ENCODE data around the gene LLGL1.

The LLGL1 gene

DNA sequence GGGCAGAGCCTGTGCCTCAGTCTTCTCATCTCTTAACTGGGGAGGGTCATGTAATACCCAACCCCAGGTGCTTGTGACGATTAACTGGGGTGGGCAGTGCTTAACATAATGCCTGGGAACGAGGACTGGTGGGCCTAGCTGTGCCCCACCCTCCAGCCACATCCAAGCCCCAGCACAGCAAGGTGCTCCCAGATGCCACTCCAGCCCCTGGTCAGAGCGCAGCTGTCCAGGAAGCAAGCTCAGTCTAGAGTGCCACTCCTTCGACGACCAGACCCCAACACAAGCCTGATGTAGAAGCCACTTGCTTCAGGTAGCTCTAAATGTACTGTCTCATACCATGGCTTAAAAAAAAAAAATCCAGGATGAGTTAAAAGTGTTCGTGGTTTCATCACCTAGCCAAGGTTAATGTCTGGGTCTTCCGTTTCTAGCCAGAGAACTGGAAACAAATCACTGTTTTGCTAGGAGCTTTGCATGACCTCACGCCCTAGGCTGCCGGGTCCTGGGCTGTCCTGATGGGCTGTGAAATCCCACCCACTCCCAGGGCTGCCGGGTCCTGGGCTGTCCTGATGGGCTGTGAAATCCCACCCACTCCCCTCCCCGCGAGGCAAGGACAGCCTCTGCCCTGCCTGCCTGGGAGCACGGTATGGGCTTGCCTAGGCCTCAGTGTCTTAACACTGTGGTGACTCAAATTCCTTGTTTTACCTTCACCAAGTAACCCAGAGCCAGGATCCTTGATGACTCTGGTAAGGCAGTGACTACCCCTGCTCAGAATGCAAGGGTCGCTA lies 42.7 kb downstream of the LLGL1 start:
- H3K27me3 Mint-ChIP-seq (ENCODE audit: low read depth): no peaks in the 10 kb centered on the region
- H3K27ac Mint-ChIP-seq: no peak overlapping the region
- peaks cover 19% of the 10 kb centered on the region for H3K36me3 Mint-ChIP-seq (ENCODE audit: low read depth)
- H3K4me3 Mint-ChIP-seq: no peak overlapping the region
- no peaks in the 10 kb centered on the region for H3K9me3 Mint-ChIP-seq
- TF ChIP-seq, protein P1, sequence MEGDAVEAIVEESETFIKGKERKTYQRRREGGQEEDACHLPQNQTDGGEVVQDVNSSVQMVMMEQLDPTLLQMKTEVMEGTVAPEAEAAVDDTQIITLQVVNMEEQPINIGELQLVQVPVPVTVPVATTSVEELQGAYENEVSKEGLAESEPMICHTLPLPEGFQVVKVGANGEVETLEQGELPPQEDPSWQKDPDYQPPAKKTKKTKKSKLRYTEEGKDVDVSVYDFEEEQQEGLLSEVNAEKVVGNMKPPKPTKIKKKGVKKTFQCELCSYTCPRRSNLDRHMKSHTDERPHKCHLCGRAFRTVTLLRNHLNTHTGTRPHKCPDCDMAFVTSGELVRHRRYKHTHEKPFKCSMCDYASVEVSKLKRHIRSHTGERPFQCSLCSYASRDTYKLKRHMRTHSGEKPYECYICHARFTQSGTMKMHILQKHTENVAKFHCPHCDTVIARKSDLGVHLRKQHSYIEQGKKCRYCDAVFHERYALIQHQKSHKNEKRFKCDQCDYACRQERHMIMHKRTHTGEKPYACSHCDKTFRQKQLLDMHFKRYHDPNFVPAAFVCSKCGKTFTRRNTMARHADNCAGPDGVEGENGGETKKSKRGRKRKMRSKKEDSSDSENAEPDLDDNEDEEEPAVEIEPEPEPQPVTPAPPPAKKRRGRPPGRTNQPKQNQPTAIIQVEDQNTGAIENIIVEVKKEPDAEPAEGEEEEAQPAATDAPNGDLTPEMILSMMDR (IDR thresholded peaks at IDR 0.05; ENCODE audit: unreplicated experiment in 3 of 3): no peak
- no peaks in the 10 kb centered on the region for H3K4me1 Mint-ChIP-seq

DNA sequence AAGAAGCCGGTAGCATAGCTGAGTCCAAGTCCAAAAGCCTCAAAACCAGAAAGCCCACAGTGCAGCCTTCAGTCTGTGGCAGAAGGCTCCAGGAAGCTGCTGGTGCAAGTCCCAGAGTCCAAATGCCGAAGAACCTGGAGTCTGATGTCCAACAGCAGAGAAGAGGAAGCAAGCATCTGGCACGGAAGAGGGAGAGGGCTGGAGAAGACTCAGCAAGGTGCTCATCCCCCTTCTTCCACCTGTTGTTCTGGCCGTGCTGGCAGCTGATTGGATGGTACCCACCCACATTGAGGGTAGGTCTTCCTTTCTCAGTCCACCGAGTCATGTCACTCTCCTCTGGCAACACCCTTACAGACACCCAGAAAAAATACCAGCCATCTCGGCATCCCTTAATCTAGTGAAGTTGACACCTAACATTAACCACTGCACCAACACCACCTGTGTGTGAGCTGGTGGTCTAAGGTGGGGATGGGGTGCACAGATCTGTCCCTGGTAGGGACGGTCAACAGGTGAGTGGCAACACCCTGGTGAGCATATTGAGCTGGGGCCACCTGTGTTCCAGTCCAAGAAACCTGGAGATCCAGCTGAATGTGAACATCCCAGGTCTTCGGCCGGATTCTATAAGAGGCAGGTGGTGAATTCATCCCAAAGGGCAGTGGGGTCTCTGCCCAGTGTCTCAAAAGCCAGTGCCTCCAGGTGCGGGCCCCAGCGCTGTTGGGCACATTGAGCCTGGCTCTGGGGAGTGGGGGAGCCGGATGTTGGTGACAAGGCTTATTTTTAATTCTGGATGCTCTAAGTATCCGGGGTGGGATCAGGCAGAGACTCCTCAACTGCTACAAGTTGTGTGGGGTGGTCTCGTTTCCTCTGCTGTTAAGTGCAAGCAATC lies 44.9 kb downstream of the LLGL1 start:
- H3K27ac Mint-ChIP-seq: no peak overlapping the region
- H3K27me3 Mint-ChIP-seq (ENCODE audit: low read depth): no peaks in the 10 kb centered on the region
- H3K9me3 Mint-ChIP-seq: no peaks in the 10 kb centered on the region
- peaks cover 18% of the 10 kb centered on the region for H3K36me3 Mint-ChIP-seq (ENCODE audit: low read depth)
- no peaks in the 10 kb centered on the region for H3K4me1 Mint-ChIP-seq
- H3K4me3 Mint-ChIP-seq: no peak overlapping the region
- TF ChIP-seq, protein P1 (IDR thresholded peaks at IDR 0.05; ENCODE audit: unreplicated experiment in 3 of 3): no peak

DNA sequence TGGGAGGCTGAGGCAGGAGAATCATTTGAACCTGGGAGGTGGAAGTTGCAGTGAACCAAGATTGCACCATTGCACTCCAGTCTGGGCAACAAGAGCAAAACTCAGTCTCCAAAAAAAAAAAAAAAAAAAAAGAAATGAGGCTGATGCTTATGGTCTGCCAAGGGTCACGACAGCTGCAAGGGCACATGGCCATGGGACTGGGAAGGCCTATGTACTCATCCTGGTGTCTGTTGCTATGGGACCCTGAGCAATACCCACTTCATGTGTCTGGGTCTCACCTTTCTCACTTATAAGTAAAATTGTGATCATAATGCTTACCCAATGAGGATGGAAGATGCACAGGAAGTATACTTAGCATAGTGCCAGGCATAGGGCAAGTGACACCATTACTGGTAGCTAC lies 51.6 kb downstream of the LLGL1 start:
- Mint-ChIP-seq H3K27me3 (ENCODE audit: low read depth) (no peaks in the 10 kb centered on the region), H3K9me3 (no peaks in the 10 kb centered on the region), H3K36me3 (ENCODE audit: low read depth) (peaks cover 38% of the 10 kb centered on the region), H3K4me1 (no peaks in the 10 kb centered on the region), H3K4me3 (no peak overlapping the region), H3K27ac (no peak overlapping the region)
- TF ChIP-seq, protein P1 (IDR thresholded peaks at IDR 0.05; ENCODE audit: unreplicated experiment in 3 of 3): no peak

DNA sequence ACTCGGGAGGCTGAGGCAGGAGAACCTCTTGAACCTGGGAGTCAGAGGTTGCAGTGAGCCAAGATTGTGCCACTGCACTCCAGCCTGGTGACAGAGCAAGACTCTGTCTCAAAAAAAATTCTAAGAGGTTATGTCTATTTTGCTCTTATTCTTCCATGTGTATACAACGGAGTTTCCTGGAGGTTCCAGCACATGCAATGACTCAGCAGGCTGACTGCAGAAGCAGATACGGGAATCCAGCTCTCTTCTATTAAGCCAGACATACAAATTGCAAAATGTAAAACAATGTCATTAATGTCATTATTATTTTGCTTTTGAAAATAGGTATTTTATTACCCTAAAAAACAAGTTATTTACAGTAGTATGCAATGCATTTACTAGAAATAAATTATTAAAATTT lies 53.4 kb downstream of the LLGL1 start:
- Mint-ChIP-seq H3K4me3 (no peak overlapping the region), H3K9me3 (no peaks in the 10 kb centered on the region), H3K36me3 (ENCODE audit: low read depth) (peaks cover 45% of the 10 kb centered on the region), H3K27me3 (ENCODE audit: low read depth) (no peaks in the 10 kb centered on the region), H3K27ac (no peak overlapping the region), H3K4me1 (no peaks in the 10 kb centered on the region)
- TF ChIP-seq, protein P1 (IDR thresholded peaks at IDR 0.05; ENCODE audit: unreplicated experiment in 3 of 3): no peak

DNA sequence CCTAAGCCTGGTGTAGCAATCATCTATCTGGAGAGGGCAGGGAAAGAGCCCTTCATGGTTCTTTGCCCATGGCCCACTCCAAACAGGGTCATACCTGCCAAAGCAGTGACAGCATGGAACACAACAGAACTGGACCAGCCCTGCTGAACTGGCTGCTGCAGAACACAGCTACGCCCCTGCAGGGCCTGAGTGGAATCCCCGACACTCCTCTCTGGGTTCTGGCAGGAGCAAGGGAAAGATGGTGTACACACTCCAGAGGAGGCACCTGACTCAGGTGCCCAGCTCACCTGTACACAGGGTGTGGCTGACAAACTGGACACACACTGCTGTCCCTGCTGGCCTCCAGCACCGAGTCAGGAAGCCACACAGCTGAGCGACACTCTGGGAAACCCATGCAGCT lies 54.8 kb downstream of the LLGL1 start:
- Mint-ChIP-seq H3K27me3 (ENCODE audit: low read depth) (no peaks in the 10 kb centered on the region), H3K27ac (no peak overlapping the region), H3K36me3 (ENCODE audit: low read depth) (peaks cover 56% of the 10 kb centered on the region), H3K4me1 (no peaks in the 10 kb centered on the region), H3K9me3 (no peaks in the 10 kb centered on the region), H3K4me3 (no peak overlapping the region)
- TF ChIP-seq, protein P1 (IDR thresholded peaks at IDR 0.05; ENCODE audit: unreplicated experiment in 3 of 3): no peak

Measured in nephron (organoid).